GM13976 (cell line): ENCODE measurements around the gene TSGA10.
A peak's percentile ranks its signal among the peaks of the same experiment; 100 is the strongest.

Source experiments
- DNase-seq: peaks from one replicate; pipeline ENCODE4 v3.0.0; 2012; ENCODE audit warnings: low spot score
- in situ Hi-C: fragments of 300-500 bp; cut with MboI; formaldehyde crosslinking; loops from one replicate; pipeline ENCODE4 v1.12.0; 2022; ENCODE audit warnings: low sequenced_read_pairs, mixed read lengths, inconsistent platforms; ENCODE audit not compliant: unreplicated experiment
- TF ChIP-seq, protein P1 (sequence below): IDR thresholded peaks from 2 replicates; pipeline ENCODE4 v1.5.1; 2012; ENCODE audit warnings: borderline replicate concordance, mild to moderate bottlenecking; ENCODE audit not compliant: insufficient read depth; ENCODE audit errors: extremely low read depth, missing control alignments, control extremely low read depth

The TSGA10 gene

DNA sequence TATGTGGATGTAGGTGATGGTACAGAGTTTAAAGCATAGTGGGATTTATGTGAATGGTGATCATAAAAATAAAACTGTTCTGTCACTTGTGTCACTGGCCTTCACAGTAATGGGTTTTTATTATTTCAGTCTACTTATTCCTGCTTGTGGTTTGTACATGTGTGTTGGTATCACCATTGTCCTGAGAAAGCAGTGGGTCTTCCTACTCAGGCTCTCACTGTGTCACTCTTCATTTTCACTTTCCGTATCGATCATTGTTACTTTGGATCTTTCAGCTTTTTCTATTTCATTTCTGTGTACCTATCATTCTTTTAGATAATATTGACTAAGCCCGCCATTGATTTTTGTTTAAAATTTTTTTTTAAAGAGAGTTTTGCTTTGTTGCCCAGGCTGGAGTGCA, 33.6 kb upstream of the TSGA10 start:
- in situ Hi-C loops, result loop anchor here (25.0 kb wide), 1 partner anchor 299 kb away; the partner anchor contains the start of gene REV1
- TF ChIP-seq, protein P1, sequence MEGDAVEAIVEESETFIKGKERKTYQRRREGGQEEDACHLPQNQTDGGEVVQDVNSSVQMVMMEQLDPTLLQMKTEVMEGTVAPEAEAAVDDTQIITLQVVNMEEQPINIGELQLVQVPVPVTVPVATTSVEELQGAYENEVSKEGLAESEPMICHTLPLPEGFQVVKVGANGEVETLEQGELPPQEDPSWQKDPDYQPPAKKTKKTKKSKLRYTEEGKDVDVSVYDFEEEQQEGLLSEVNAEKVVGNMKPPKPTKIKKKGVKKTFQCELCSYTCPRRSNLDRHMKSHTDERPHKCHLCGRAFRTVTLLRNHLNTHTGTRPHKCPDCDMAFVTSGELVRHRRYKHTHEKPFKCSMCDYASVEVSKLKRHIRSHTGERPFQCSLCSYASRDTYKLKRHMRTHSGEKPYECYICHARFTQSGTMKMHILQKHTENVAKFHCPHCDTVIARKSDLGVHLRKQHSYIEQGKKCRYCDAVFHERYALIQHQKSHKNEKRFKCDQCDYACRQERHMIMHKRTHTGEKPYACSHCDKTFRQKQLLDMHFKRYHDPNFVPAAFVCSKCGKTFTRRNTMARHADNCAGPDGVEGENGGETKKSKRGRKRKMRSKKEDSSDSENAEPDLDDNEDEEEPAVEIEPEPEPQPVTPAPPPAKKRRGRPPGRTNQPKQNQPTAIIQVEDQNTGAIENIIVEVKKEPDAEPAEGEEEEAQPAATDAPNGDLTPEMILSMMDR, result no peak
- DNase-seq, result no peak

DNA sequence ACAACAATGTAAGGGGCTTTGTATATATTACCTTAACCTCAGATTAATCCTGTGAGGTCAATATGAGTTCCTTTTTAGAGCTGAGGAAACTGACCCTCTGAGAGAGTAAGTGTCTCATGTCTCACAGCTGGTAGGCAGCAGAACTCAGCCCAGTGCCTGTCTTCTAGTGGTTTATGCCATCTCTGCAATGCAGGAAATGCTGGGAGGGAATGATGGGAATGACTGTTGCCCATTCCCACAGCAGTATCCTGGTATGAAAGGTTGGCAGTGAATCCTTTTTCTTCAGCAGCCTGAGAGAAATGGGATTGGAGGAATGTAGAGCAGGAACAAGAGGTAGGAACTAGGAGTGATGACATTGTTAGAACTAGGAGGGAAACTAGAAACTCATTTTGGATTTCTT, 32.3 kb upstream of the TSGA10 start:
- no peak for DNase-seq
- TF ChIP-seq, protein P1, result no peak
- in situ Hi-C loops, result loop anchor here (25.0 kb wide), 1 partner anchor 300 kb away; the partner anchor contains the start of gene REV1

DNA sequence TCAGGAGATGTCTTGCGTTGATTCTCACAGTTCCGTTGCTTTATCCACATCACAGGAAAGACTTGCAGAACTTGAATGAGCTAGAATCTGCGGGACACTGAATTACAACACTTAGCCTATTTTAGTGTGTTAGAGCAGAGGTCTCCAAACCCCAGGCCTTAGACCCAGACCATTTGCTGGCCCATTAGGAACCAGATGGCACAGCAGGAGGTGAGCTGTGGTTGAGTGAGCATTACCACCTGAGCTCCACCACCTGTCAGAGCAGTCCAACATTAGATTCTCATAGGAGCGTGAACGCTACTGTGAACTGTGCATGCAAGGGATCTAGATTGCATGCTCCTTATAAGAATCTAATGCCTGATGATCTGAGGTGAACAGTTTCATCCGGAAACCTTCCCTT, 30.1 kb upstream of the TSGA10 start:
- no peak for DNase-seq
- TF ChIP-seq, protein P1, result no peak
- in situ Hi-C loops, result loop anchor here (25.0 kb wide), 1 partner anchor 302 kb away; the partner anchor contains the start of gene REV1

DNA sequence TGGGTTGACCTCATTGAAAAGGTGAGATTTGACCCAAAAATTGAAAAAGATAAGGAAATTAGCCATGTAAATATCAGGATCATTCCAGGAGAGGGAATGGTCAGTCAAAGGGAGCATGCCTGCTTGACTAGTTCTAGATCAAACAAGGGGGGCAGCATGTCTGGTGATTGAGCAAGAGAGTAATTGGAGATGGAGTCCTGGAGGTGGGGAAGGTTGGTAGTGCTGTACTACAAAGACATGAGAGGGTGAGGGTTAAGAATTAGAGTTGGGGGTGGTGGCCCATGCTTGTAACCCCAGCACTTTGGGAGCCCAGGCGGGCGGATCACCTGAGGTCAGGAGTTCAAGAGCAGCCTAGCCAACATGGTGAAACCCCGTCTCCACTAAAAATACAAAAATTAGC, 28.3 kb upstream of the TSGA10 start:
- TF ChIP-seq, protein P1, result no peak
- DNase-seq, result no peak
- in situ Hi-C loops, result loop anchor here (25.0 kb wide), 1 partner anchor 304 kb away; the partner anchor contains the start of gene REV1

DNA sequence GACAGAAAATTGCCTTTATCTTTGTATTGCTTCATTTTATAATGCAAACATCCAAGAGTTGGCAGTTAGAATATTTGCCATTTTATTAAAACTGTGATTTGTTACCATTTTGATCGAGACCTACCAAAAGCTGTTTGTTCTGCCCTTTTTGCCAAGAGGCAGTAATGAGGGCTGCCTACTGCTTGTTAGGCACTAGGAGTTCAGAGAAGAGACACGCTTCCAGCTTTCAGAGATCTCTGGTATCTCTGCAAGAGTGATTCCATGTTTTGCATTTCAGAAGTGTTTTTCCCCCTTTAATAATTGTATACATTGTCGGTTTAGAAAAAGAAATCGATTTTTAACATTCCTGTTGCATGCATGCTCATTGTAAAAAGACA, 26.9 kb upstream of the TSGA10 start:
- DNase-seq, result peak; percentile 25
- TF ChIP-seq, protein P1, result no peak
- in situ Hi-C loops, result loop anchor here (25.0 kb wide), 1 partner anchor 306 kb away; the partner anchor contains the start of gene REV1

DNA sequence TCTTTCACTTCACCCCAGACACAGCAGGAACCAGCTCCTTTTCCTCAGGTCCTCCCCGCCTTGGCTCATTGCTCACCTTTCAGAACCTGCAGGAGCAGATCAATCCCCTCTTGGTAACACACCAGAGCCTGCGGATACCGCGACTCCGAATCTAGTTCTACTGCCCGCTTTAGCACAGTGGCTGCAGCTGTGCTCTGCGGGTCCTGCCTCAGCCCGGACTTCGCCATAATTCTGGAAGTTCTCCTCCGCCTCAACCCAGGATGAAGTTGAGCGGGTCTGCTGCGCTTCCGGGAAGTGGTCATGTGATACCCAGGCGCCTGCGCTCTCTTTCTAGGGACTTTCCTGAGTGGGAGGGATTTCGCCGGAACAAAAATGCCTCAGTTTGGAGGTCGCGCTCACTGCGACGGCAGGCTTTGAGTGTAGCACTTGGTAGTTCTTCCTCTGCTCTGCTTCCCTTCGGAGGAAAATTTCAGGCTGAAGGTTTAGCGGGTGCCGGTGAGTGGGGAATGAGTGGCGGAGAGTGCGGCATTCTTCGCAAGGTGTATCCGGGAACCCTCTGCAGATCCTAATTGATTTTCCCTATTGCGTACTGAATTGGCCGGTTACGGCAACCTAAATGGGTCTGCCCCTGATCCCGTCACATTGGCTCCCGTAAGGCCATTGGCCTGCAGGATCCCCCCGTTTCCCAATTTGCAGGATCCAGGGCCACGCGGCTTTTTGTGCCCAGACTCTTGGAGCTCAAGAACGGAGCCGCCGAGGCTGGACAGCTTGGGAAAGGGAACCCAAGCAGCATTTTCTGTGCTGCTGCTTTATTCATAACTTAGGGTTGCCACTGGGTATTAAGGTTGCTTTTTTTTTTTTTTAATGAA, 26.2 kb upstream of the TSGA10 start, which contains the start of the genes MITD1 and MRPL30:
MITD1 (minus strand) TSS at position 304 of the 869 bp plus-strand sequence; CDS start at position 227, 77 bp downstream.
MRPL30 (plus strand) TSS at position 430 of the 869 bp plus-strand sequence. CDS start 5,020 bp downstream, outside the sequence.
- DNase-seq, result peak; percentile 87
- TF ChIP-seq, protein P1, result no peak
- in situ Hi-C loops, result loop anchor here (25.0 kb wide), 1 partner anchor 306 kb away; the partner anchor contains the start of gene REV1
